WI38 (cell line): Measurements from ENCODE around the gene KDF1.
A peak's percentile ranks its signal among the peaks of the same experiment; 100 is the strongest.

Experiments used
- H3K4me3 ChIP-seq: 2 replicates; pipeline ENCODE4 v1.5.1; 2011; ENCODE audit warnings: low read depth, mild to moderate bottlenecking, control low read depth, low read length
- TF ChIP-seq, protein P1 (sequence below): IDR thresholded peaks from 2 replicates; pipeline ENCODE4 v1.5.1; 2012; ENCODE audit warnings: low read depth, mild to moderate bottlenecking, control low read depth, low read length

Gene KDF1

DNA sequence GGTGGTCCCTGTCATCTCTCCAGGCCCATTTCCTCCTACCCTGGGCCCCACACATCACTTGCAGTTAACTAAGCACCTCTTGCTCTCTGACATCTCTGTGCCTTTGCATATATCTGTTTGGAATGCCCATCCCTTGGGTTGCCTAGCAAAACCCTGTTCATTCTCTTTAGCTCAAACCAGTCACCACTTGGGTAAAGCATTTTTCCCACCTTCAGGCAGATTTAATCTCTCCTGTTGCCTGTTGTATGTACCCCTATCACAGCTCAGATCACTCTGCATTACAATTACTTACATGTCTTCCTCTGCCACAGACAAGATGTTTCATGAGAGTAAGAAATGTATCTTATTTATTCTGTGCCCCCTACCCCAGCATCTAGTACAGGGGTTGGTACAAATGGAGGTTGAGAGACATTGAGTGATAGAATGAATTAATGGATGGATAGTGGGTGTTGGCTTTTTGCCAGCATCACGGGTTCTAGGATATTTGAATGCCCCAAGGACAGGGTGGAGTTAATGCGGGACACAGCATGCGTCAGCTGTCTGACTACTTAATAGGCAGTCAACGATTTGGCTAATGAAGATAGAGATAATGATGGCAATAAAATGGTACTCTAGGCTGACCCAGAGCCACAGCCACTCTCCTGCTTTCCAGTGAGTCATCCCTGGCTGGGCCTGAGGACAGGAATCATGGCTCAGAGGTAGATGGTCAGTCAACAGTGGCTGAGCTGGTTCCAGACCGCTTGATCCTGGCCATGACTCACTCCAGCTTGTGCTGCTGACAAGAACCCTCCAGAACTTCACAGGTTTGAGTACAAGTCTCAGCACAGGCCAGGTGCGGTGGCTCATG is 53.0 kb downstream of the KDF1 start:
- H3K4me3 ChIP-seq, result no peak overlapping the region
- TF ChIP-seq, protein P1, sequence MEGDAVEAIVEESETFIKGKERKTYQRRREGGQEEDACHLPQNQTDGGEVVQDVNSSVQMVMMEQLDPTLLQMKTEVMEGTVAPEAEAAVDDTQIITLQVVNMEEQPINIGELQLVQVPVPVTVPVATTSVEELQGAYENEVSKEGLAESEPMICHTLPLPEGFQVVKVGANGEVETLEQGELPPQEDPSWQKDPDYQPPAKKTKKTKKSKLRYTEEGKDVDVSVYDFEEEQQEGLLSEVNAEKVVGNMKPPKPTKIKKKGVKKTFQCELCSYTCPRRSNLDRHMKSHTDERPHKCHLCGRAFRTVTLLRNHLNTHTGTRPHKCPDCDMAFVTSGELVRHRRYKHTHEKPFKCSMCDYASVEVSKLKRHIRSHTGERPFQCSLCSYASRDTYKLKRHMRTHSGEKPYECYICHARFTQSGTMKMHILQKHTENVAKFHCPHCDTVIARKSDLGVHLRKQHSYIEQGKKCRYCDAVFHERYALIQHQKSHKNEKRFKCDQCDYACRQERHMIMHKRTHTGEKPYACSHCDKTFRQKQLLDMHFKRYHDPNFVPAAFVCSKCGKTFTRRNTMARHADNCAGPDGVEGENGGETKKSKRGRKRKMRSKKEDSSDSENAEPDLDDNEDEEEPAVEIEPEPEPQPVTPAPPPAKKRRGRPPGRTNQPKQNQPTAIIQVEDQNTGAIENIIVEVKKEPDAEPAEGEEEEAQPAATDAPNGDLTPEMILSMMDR, result no peak

DNA sequence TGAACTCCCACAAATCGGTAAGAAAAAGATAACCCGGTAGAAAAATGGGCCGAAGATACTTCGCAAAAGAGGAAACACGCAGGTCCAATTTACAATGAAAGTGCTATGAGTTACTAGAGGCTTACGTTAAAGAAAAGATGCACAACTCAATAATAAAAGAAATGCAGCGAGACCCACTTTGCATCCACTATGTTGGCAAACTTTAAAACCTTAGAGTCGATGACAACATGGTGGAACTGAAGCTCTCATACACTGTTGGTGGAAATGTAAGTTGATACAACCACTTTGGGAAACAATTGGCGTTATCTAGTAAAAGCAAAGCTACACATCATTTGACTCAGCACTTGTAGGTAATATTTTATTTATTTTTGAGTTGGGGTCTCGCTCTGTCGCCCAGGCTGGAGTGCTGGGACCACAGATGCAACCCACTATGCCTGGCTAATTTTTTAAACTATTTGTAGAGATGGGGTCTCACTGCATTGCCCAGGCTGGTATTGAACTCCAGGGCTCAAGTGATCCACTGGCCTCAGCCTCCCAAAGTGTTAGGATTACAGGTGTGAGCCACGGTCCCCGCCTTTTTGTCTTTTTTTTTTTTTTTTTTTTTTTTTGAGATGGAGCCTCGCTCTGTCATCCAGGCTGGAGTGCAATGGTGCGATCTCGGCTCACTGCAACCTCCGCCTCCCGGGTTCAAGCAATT is 59.3 kb downstream of the KDF1 start:
- TF ChIP-seq, protein P1, result no peak
- peak overlapping the region; percentile 97 for H3K4me3 ChIP-seq

DNA sequence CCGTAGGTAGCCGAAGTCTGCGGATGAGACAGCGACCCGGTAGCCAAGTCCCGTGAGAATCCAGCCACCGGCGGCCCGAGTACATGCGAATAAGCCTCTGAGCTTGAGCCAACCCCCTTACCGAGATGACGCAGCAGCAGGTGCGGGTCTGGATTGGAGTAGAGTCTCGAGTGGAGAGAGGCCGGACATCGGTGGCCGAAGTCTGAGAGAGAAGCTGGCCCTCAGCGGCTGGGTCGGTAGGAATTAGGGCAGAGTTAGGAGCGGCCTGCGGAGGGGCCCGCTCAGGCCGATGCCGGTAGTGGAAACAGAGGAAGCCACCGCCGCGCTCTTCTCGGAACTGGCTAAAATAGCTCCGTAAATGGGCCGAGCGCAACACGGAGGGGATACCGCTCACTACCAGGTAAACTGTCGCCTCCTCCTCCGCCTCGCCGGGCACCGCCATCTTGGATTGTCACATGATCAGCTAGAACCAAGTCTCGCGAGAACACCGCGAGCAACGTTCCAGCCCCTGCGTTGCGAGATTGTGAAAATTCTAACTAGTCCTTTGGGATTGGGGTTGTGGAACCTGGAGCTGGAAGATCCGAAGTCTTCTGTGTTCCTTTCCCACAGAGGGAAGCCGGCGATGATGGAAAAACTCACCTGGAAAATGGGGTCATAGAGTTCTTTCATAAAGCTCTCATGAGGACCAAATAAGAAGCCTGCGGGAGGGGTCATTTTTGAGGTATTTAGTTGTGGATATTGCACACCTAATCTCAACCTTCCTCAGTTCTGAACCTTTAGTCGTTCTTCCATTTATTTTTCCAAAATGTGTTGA is 60.1 kb downstream of the KDF1 start, which contains the start of gene GPATCH3:
GPATCH3 (minus strand) TSS at position 467 of the 814 bp plus-strand sequence; CDS start at position 442, 25 bp downstream.
- H3K4me3 ChIP-seq, result peak within 1 kb of the TSS; percentile 97
- TF ChIP-seq, protein P1, result no peak
